HG02884 (cell line): ENCODE results near the gene RALGAPA1.
"Not testable (repeated sequence)": the region's sequence is repeated elsewhere in the genome, so short reads cannot be mapped to it uniquely, and the experiment has no call there.

Experiments used
- ATAC-seq: cut with Tn5 transposase; IDR thresholded peaks from one replicate; pipeline ENCODE4 v1.9.1; 2021; ENCODE audit warnings: mild to moderate bottlenecking, moderate library complexity; ENCODE audit not compliant: unreplicated experiment

RALGAPA1 gene

GRCh38 chr14:35808638-35809563 lies at the start of gene RALGAPA1:
Gene RALGAPA1 (minus strand): TSS chr14:35809295. CDS start chr14:35808835, 460 bp downstream.
- ATAC-seq = peak; percentile 96

- ATAC-seq = no peak
Observed at GRCh38 chr14:35858521-35859209, 49.6 kb upstream of the RALGAPA1 start.

GRCh38 chr14:35855876-35856481 lies 46.9 kb upstream of the RALGAPA1 start:
- ATAC-seq = peak; percentile 91

GRCh38 chr14:35854696-35855270 lies 45.7 kb upstream of the RALGAPA1 start:
- ATAC-seq = no peak

- no peak for ATAC-seq
Observed at GRCh38 chr14:35853225-35853624, 44.1 kb upstream of the RALGAPA1 start.

GRCh38 chr14:35851823-35852222 lies 42.7 kb upstream of the RALGAPA1 start:
- no peak for ATAC-seq

- ATAC-seq = no peak
Observed at GRCh38 chr14:35849122-35849521, 40.0 kb upstream of the RALGAPA1 start.

GRCh38 chr14:35847636-35848035 lies 38.5 kb upstream of the RALGAPA1 start:
- ATAC-seq = no peak

GRCh38 chr14:35844494-35844893 lies 35.4 kb upstream of the RALGAPA1 start:
- ATAC-seq = no peak

GRCh38 chr14:35842245-35842644 lies 33.1 kb upstream of the RALGAPA1 start:
- ATAC-seq = not testable (repeated sequence)

GRCh38 chr14:35841704-35842103 lies 32.6 kb upstream of the RALGAPA1 start:
- not testable (repeated sequence) for ATAC-seq

GRCh38 chr14:35835208-35835982 lies 26.3 kb upstream of the RALGAPA1 start:
- no peak for ATAC-seq

- no peak for ATAC-seq
Observed at GRCh38 chr14:35829449-35829848, 20.4 kb upstream of the RALGAPA1 start.

GRCh38 chr14:35827678-35828472 lies 18.8 kb upstream of the RALGAPA1 start:
- ATAC-seq = no peak

GRCh38 chr14:35826952-35827416 lies 17.9 kb upstream of the RALGAPA1 start:
- no peak for ATAC-seq

GRCh38 chr14:35826218-35826951 lies 17.3 kb upstream of the RALGAPA1 start, which contains the start of gene BRMS1L:
Gene BRMS1L (plus strand): TSS chr14:35826338. CDS start chr14:35826517, 179 bp downstream.
- peak; percentile 95 for ATAC-seq

GRCh38 chr14:35825968-35826217 lies 16.8 kb upstream of the RALGAPA1 start:
- ATAC-seq = no peak

GRCh38 chr14:35824446-35825165 lies 15.5 kb upstream of the RALGAPA1 start:
- ATAC-seq = not testable (repeated sequence)
